Measurements from ENCODE around the gene GPC3. TPM values are rescaled to one million over a fixed set of nuclear protein-coding genes. Genes with fewer than 3 reads are reported as not detected.

Gene GPC3
- total RNA-seq, 1 experiment from 2014 or later: not detected

DNA sequence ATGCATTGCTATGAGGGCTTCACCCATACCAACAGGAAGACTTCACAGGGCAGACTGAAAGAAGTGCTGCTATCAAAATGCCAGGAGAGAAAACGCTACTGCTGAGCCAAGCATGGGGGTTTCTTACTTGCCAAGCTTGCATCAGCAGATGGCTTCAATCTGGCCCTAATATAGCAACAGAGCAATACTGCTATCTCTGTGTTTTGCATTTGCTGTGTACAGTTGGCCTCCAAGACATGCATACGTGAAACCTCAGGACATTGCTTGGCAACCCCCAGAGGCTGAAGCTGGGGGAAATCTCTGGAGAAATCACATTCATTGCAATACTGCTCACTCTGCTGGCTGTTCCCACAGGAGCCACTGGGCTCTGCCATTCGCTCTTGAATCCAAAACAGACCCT, 442.9 kb downstream of the GPC3 start:
- POLR2A ChIA-PET (ENCODE audit: unreplicated experiment): no interaction called here

DNA sequence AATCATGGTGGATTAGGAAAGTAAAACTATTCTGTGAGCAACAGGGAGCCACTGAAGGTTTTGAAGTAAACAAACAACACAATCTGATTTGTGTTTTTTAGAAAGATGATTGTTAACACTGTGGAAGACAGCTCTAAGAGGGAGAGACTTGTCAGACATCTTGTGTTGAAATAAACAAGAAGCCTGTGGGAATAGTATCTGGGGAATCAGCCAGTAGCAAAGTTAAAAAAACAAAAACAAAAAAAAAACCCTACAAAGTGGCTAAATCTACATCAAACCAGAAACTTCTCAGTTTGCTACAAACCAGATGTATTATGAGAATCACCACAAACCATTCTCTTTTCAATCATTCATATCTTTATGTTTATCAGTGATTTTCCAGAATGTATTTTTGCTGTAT, 444.4 kb downstream of the GPC3 start:
- peaks cover 10% of the 10 kb centered on the region; the same call in 1 of the 2 replicates for H3K9me3 ChIP-seq (ENCODE audit: insufficient read depth, low read depth)
- TF ChIP-seq EZH2 (IDR thresholded peaks at IDR 0.05; ENCODE audit: low read depth): no peak
- TF ChIP-seq, protein P1, sequence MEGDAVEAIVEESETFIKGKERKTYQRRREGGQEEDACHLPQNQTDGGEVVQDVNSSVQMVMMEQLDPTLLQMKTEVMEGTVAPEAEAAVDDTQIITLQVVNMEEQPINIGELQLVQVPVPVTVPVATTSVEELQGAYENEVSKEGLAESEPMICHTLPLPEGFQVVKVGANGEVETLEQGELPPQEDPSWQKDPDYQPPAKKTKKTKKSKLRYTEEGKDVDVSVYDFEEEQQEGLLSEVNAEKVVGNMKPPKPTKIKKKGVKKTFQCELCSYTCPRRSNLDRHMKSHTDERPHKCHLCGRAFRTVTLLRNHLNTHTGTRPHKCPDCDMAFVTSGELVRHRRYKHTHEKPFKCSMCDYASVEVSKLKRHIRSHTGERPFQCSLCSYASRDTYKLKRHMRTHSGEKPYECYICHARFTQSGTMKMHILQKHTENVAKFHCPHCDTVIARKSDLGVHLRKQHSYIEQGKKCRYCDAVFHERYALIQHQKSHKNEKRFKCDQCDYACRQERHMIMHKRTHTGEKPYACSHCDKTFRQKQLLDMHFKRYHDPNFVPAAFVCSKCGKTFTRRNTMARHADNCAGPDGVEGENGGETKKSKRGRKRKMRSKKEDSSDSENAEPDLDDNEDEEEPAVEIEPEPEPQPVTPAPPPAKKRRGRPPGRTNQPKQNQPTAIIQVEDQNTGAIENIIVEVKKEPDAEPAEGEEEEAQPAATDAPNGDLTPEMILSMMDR (conservative IDR thresholded peaks at IDR 0.05): no peak
- H3K9me2 ChIP-seq (ENCODE audit: insufficient read depth): no peaks in the 10 kb centered on the region
- DNase-seq: no peak
- H3K4me1 ChIP-seq (replicated peaks; ENCODE audit: insufficient read depth): peaks cover 25% of the 10 kb centered on the region
- H3K4me2 ChIP-seq: no peak overlapping the region
- no peaks in the 10 kb centered on the region for H3K36me3 ChIP-seq (ENCODE audit: low read depth)
- peaks cover 26% of the 10 kb centered on the region for H3F3A ChIP-seq (ENCODE audit: insufficient read depth, low read depth)
- ChIA-PET CTCF (no interaction called here), POLR2A (ENCODE audit: unreplicated experiment) (no interaction called here)
- H3K79me2 ChIP-seq (ENCODE audit: low read depth): no peaks in the 10 kb centered on the region
- no peaks in the 10 kb centered on the region for H3K27me3 ChIP-seq (ENCODE audit: insufficient read depth, low read depth)
- no peak overlapping the region for H2AFZ ChIP-seq
- no TSS peak for BruUV-seq (replicated peaks)
- no peak overlapping the region for H3K27ac ChIP-seq
- H3K4me3 ChIP-seq: no peak overlapping the region
- H4K20me1 ChIP-seq (ENCODE audit: insufficient read depth): no peaks in the 10 kb centered on the region
- intact Hi-C loops (cut with micrococcal nuclease; ENCODE audit: unreplicated experiment): loop anchor here (5.0 to 10.0 kb wide), 2 partner anchors 131 to 206 kb away; no protein-coding TSS in a partner anchor

More for the DNA sequence above, 442.9 kb downstream of the GPC3 start:
- no peaks in the 10 kb centered on the region for H3K36me3 ChIP-seq (ENCODE audit: low read depth)
- H3K9me3 ChIP-seq (ENCODE audit: insufficient read depth, low read depth): peaks cover 10% of the 10 kb centered on the region; the same call in 1 of the 2 replicates
- H2AFZ ChIP-seq: no peak overlapping the region
- peaks cover 31% of the 10 kb centered on the region for H3K4me1 ChIP-seq (replicated peaks; ENCODE audit: insufficient read depth)
- H4K20me1 ChIP-seq (ENCODE audit: insufficient read depth): no peaks in the 10 kb centered on the region
- H3K9me2 ChIP-seq (ENCODE audit: insufficient read depth): no peaks in the 10 kb centered on the region
- H3K79me2 ChIP-seq (ENCODE audit: low read depth): no peaks in the 10 kb centered on the region
- H3K4me3 ChIP-seq: no peak overlapping the region
- no peak for DNase-seq
- intact Hi-C loops (cut with micrococcal nuclease; ENCODE audit: unreplicated experiment): loop anchor here (5.0 to 10.0 kb wide), 2 partner anchors 130 to 208 kb away; no protein-coding TSS in a partner anchor
- H3K27me3 ChIP-seq (ENCODE audit: insufficient read depth, low read depth): no peaks in the 10 kb centered on the region
- H3F3A ChIP-seq (ENCODE audit: insufficient read depth, low read depth): peaks cover 26% of the 10 kb centered on the region
- no TSS peak for BruUV-seq (replicated peaks)
- TF ChIP-seq EZH2 (IDR thresholded peaks at IDR 0.05; ENCODE audit: low read depth): no peak
- TF ChIP-seq, protein P1 (conservative IDR thresholded peaks at IDR 0.05): no peak
- CTCF ChIA-PET: no interaction called here
- H3K27ac ChIP-seq: peak overlapping the region; percentile 98
- no peak overlapping the region for H3K4me2 ChIP-seq

GRCh38 chrX:133538148-133538547, 447.2 kb downstream of the GPC3 start:
- no peaks in the 10 kb centered on the region for H3K9me2 ChIP-seq (ENCODE audit: insufficient read depth)
- peaks cover 6% of the 10 kb centered on the region; the same call in 1 of the 2 replicates for H3F3A ChIP-seq (ENCODE audit: insufficient read depth, low read depth)
- TF ChIP-seq, protein P1 (conservative IDR thresholded peaks at IDR 0.05): no peak
- no peak for TF ChIP-seq EZH2 (IDR thresholded peaks at IDR 0.05; ENCODE audit: low read depth)
- CTCF ChIA-PET: no interaction called here
- H3K9me3 ChIP-seq (ENCODE audit: insufficient read depth, low read depth): no peaks in the 10 kb centered on the region
- H4K20me1 ChIP-seq (ENCODE audit: insufficient read depth): no peaks in the 10 kb centered on the region
- BruUV-seq (replicated peaks): no TSS peak
- intact Hi-C loops (cut with micrococcal nuclease; ENCODE audit: unreplicated experiment): no loop called here
- H3K27me3 ChIP-seq (ENCODE audit: insufficient read depth, low read depth): no peaks in the 10 kb centered on the region
- no peak overlapping the region for H3K27ac ChIP-seq
- H3K4me3 ChIP-seq: no peak overlapping the region
- H3K4me1 ChIP-seq (replicated peaks; ENCODE audit: insufficient read depth): peaks cover 5% of the 10 kb centered on the region
- DNase-seq: no peak
- no peak overlapping the region for H2AFZ ChIP-seq
- POLR2A ChIA-PET (ENCODE audit: unreplicated experiment): no interaction called here
- no peaks in the 10 kb centered on the region for H3K79me2 ChIP-seq (ENCODE audit: low read depth)
- H3K4me2 ChIP-seq: no peak overlapping the region
- H3K36me3 ChIP-seq (ENCODE audit: low read depth): no peaks in the 10 kb centered on the region
